NCI-H1092 (cell line): ENCODE results near the gene IL17REL.
"Not testable (repeated sequence)": the region's sequence is repeated elsewhere in the genome, so short reads cannot be mapped to it uniquely, and the experiment has no call there.

Experiments
- DNase-seq: peaks from one replicate; lab custom pipeline; 2025; lab: John Stamatoyannopoulos, UW

IL17REL gene

DNA sequence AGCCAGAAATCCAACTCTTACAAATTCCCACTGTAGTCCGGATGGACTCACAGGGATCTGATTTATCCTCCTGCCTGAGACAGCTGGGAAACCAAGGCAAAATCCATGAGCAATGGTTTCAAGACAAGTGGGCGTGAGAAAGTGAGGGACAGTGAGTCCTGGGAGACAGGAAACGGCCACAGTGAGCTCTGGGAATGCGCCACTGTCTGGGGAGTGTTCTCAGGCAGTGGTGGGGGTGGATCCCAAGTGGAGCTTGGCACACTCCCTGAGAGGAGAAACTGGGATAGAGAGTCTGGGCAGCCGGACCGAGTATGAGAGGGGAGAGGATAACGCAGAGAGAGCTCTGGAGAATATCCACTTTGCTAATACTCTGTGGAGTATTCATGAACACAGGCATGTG, 9.8 kb downstream of the IL17REL start:
- no peak for DNase-seq

DNA sequence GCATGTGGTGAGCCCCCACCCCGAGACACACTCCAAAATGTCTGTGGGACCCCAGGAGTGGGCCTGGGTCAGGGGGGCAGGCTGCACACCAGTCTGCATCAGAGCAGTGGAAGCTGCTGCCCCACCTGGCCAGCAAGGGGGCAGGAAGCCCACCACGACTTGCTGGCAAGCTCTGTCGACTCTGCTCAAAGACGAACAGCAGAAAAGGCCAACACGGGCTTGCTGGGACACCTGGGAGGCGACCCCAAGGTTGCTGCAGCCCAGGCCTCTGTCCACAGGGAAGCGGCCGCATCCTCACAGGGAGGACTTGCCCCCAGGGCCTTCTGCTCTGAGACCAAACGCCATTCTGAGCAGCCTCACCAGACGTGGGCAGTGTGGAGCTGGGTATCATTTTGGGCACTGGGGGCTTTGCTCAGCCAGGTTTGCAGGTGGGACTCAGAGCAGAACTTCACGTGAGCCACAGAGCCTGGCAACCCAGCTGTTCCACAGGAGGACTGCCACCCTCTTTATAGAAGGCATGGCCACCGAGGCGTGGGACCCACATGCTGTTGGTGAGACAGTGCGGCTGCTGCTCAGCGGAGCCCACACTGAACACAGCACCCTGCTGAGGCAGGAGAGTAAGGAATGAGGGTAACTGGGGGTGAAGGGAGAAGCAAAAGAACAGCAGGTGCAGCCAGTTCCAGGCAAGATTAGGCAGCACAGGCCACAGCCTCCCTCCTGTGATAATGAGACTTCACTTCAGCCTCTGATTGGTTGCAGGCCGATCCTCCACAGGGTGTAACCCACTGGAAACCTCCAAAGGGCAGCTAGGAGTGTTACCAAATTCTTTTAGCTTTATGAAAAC, 11.0 kb downstream of the IL17REL start:
- DNase-seq, result no peak

DNA sequence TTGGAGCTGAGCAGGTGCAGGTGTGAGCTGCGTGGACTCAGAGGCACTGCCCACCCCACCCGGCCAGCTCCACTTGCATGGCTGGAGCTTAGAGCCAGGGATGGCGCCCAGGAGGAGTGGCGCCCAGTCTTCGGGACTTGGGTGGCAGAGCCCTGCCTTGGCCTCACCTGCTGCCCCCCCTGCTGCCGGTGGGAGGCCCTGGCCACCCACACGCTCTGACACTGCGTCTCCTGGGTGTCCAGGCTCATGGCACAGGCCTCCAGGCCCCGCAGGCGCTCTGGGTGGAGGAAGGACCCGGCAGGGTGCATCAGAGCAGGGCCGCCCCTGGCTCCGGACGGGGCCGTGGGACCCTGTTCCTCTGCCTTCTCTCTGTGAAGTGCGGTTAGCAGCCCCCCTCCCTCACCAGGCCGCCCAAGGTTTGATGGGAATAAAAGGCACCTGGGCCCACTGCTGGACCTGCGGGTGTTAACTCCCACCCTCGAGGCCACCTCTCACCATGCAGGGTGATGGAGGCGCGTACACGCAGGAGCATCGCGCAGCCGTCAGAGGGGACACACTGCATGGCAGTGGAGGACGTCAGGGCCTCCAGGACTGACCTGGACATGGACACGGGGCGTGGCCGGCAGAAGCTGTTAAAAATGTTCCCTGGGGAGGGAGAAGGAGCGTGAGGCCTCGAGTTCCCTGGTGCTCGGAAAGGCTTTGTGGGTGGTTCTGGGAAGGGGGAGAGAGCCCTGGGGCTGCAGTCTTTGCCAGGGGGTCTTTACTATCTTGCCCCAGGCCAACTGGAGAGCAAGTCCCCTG, 11.8 kb downstream of the IL17REL start:
- no peak for DNase-seq

DNA sequence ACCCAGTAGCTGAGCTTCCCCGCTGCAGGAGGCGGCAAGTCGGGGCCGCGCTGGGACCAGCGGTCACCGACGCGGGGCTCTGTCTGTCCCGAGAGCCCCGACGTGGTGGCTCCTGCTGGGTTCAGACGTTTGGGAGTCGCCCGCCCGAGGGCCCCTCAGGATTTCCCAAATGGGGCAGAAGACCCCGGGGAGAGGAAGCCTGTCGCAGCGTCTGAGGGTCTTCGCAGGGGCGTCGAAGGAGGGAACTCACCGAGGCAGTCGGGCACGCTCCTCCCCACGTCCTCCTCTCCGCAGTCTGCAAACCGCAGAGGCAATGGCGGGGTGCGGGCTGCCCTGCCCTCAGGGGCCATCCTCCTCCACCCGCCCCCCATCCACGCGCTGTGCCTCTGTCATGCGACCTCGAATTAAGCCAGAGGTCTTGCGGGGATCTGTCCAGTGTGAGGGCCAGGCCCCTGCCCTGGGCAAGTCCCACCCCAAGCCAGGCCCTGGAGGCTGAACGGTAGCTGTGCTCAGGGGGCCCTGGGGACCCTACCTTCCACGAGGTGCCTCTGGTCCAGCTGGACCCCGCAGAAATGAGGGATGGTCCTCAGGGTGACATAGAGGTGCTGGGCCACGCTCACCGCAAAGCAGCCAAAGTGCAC, 12.5 kb downstream of the IL17REL start:
- DNase-seq, result no peak

DNA sequence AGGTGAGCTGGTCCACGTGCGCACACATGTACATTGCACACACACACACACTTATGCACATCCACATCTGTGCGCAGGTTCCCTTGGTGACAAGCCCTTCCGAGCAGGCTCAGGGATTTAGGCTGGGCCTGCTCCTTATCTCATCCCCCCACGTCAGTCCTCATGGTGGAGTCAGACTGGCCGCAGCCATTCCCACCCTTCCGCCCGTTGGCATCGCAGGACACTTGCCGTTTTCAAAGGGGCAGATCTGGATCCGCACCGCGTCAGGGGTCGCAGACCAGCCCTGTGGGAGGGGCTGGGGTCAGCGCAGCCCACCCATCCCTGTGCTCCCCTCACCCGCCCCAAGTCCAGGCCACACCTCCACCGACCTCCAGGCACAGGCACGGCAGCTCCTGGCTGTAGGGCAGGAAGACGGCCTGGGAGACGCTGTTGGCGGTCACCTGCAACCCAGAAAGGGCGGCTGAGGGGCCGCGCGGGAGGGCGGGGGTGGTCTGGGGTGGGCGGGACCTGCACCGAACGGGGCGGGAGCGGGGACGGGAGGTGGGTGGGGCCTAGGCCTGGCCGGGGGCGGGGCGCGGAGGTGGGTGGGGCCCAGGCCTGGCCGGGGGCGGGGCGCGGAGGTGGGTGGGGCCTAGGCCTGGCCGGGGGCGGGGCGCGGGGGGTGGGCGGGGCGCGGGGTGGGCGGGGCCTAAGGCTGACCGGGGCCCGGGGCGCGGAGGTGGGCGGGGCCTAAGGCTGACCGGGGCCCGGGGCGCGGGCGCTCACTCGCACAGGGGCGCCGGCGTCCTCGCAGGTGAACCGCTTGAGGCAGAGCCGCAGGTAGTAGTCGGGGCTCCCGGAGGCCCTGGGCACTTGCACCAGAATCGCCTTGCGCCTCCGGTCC, 13.3 kb downstream of the IL17REL start:
- DNase-seq, result no peak

DNA sequence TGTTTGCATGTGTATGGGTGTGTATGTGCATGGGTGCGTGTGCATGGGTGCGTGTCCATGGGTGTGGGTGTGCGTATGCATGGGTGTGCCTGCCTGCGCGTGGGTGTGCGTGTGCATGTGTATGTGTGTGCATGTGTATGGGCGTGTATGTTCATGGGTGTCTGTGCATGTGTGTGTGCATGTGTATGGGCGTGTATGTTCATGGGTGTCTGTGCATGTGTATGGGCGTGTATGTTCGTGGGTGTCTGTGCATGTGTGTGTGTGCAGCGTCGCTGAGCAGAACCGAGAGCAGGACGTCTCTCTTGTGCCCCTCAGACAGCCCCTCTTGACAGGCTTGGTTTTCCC, 13.9 kb downstream of the IL17REL start:
- no peak for DNase-seq

DNA sequence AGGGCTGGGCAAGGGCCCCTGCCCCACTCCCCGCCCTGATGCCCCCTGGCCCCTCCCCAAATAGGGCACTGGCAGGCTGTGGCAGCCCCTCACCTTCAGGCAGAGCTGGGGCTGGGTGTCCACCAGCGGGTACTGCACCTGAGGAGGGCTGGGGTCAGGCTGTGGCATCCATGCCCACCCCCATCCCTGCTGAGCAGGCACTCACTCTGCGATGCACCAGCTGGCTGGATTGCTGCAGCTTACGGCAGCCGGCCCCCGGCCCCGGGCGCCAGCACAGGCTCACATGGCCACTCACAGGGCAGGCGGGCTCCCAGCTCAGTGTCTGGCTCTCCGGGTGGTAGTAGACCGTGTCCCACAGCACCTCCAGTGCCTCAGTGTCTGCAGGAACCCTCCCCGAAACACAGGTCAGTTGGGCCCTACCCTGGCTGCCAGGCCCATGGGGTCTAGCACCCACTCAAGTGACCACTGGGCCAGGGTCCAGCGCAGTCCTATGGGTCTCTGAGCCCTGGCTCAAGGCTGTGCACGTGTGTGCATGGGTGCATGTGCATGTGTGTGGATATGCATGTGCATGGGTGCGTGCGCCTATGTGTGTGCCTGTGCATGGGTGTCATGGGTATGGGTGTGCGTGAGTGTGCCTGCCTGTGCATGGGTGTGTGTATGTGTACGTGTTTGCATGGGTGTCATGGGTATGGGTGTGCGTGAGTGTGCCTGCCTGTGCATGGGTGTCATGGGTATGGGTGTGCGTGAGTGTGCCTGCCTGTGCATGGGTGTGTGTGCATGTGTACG, 14.4 kb downstream of the IL17REL start:
- DNase-seq, result no peak

DNA sequence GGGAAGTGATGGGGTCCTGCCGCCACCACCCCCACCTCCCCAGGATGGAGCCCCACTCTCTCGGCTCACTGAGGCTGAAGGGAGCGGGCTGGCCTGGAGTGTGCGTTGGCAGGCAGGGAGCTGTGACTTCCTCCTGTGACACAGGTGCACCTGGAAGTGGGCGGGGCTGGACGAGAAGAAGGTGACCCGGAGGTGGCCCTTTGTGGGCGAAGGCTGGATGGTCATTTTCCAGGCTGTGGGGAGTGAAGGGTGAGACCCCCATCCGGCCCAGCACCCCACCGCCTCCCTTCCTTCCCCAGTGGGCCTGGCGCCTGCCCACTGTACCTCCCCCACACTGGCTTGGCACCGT, 15.3 kb downstream of the IL17REL start:
- DNase-seq, result no peak

DNA sequence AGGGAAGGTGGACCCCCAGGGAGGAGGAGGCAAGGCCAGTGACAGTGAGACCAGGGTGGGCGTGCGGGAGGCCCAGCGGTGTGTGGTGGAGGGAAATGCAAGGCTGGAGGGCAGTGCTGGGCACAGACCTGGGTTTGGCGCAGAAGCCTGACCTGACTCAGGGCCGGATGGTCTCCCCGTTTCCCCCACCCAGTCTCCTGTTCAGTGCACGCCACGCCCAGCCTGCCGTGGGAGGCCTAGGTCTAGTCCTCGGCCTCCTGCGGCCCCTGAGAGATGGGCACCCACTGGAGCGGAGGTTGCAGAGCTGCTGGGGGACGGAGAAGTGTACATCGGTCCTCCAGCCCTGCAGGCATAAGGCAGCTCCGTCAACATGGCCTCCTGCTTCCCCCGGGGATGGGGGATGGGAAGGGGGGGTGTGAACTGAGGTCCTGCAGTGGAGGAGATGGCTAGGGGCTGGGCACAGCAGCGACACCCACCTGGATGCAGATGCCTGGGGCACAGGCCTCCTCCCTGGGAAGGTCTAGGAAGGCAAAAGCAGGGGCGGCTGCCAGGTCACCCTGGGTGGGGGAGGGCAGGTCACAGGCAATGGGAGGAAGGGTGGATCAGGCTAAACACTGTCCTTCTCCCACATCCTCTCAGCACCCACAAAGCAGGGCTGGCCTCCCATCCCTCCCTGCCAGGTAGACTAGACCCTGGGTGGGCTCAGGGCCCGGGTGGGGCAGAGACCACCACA, 15.9 kb downstream of the IL17REL start:
- DNase-seq, result no peak

DNA sequence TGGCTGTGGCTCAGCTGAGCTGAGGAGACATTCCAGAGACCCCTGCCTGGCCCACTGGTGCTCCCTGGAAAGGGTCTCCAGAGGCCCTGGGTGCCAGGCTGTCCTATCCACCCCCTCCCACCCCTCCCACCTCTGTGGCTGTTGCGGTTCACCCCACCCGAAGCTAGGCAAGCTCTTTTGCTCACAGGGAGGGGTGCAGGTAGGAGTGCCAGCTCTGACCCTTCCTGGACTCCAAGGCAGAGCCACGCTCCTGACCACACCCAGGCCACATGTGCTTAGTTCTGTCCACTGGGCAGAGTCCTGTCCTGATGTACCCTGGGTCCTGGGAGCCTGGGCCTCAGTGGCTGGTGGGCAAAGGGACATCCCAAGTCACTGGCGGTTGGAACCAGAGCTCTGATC, 16.4 kb downstream of the IL17REL start:
- DNase-seq, result no peak

DNA sequence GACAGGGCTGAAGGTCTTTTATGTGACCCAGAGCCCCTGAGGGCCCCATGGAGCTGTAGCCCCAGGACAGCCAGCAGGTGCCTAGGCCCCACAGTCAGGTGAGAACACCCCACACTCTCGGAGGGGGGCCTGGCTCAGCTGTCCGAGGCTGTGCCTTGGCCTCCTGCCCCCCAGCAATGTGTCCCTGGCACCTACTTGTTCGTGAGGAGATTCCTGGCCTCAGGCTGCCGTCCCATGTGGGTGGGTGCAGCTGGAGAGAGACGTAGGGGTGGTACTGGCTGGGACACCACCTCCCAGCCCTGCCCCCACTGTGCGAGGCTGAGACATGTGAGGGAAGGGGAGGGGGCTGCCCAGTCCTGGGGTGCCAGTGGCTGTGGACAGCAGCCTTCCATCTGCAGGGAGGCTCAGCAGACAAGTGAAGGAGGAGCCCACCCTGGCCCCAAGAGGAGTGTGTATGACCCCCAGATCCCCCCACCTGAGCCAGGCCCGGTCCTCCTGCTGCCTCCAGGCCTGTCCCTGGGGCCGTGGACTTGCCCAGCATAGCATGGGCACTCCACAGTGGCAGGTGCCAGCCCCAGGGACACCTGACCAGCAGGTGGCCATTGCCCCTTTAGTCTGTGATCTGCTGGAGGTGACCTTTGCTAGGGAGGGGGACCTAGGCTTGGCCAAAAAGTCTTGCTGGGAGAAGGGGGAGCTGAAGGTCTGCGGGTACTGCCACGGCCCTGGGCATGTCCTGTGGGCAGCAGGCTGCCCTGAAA, 17.0 kb downstream of the IL17REL start:
- no peak for DNase-seq

DNA sequence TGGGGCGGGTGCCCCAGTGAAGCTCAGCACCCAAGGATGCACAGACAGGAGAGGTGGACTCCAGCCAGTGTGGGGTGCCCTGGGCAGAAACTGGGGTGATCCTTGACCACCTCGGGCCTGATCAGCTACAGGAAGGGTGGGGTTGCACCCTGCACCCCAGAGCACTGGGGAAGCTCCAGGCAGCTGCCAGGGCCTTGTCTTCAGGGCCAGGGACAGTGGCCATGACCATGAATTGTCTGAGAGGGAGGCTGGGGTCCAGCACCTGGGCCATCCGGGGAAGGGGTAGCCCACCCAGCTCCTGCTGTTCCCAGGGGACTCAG, 17.6 kb downstream of the IL17REL start:
- no peak for DNase-seq

DNA sequence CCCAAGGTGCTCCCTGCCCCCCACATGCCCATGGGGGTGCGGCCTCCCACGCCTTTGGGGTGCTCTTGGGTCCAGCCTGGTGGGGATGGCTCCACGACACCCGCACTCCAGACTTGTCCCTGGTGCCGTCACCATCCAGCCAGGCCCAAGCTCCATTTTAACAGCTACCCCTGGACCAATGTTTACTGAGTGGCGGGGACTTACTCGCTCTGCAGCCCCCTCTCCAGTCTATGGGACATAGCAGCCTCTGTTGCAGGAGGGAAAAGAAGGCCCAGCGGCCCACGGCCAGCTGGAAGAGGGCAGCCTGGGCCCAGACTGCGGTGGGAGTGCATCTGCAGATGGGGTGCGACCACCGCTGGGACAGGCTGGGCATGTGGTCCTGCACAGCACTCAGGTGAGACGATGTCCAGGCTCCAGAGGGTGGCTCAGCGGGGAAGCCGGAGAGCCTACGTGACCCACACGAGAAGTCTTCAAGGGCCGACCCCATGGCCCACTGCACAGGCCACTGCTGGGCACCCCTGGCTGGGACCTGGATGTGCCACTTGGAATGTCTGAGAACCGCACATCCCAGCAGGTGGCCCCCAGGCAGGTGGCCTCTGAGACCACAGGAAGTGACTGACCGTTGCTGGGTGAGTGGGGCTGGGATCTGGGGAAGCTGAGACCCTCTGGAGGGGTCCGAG, 18.1 kb downstream of the IL17REL start:
- no peak for DNase-seq

DNA sequence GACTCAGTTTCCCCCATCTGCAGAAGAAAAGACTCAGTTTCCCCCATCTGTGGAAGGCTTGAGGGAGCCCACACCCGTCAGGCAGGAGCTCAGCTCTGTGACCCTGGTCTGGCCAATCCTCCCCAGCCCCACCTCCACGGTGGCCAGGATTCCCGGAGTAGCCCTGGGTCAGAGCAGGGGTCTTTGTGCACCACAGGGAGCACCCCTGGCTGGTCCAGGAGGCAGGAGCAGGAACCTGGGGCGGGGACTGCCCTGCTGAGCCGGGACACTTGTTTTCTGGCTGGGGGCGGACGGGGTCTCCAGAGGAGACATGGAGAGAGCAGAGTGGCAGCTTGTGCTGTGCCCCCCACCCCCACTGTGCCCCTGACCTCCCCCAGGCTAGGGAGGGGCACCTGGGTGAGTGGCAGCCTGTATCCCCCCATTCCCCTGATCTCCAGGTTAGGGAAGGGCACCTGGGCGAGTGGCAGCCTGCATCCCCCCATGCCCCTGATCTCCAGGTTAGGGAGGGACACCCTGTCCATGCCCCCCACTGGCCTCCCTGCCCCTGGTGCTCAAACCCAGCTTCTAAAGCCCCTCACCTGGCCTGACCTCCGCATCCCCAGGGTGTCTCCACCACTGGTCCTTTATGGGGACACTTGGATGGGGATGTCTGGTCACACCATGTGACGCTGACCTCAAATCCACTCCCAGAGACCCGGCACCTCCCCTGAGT, 18.8 kb downstream of the IL17REL start:
- DNase-seq, result no peak

DNA sequence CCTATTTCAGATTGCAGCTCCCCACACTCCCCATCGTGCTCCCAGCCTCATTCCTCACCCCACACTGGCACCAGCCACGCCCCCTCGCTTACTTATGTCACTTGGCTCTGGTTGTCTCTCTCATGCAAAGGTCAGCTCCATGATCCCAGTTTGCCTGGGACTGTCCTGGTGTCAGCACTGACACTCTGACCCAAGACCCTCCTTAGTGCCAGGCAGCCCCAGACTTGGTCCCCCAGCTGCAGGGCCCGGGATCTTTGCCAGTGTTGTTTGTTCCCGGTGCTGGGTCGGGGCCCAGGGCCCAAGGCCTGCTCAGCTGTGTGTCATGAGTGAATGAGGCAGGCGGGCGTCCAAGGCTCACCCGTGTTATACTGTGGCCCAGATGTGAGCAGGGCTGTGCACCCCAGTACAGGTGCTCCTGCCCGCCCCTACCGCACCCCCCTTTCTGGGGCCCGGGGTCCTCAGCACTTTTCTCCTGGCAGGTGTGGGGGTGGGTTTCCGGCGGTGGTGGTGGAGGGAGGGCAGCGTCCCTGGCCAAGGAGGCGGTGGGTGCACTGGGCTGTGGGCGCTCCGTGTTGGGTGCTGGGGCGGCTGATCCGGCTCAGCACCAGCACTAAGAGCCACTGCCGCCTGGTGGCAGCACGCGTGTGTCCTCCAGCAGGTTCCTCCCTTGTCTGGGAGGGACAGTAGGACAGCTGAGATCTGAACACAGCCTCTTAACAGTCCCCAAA, 19.5 kb downstream of the IL17REL start:
- peak; percentile 5 for DNase-seq

DNA sequence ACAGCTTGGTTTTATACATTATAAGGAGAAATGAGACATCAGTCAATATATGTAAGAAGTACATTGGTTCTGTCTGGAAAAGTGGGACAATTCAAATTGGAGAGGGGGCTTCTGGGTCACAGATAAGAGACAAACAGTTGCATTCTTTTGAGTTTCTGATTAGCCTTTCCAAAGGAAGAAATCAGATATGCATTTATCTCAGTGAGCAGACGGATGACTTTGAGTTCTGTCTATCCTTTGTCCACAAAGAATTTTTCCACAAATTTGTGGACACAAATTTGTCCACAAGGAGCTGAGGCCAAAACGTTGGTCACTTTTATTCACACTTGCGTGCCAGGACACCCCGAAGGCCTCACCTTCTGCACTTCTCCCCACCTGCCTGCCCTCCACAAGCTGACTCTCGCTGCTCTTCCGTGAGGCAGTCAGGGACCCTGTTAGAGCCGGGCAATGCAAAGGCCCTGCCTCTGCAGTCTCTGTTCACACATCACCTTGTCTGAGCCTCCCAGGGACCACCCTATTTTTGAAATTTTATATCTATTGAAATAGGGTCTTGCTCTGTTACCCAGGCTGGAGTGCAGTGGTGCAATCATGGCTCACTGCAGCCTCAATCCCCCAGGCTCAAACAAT, 20.5 kb downstream of the IL17REL start:
- DNase-seq, result no peak

DNA sequence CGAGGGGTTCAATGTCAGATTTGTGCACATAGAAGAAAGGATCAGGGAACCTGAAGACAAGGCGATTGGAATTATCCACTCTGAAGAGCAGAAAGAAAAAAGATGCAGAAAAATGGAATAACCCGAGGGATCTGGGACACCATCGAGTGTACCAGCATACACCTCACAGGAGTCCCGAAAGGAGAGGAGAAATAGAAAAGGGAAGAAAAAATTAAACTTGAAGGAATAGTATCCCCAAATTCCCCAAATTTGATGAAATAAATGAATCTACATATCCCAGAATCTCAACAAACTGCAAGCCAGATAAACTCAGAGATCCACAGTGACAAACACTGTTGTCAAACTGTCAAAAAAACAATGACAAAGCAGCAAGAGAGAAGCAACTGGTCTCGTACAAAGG, 21.4 kb downstream of the IL17REL start:
- no peak for DNase-seq

DNA sequence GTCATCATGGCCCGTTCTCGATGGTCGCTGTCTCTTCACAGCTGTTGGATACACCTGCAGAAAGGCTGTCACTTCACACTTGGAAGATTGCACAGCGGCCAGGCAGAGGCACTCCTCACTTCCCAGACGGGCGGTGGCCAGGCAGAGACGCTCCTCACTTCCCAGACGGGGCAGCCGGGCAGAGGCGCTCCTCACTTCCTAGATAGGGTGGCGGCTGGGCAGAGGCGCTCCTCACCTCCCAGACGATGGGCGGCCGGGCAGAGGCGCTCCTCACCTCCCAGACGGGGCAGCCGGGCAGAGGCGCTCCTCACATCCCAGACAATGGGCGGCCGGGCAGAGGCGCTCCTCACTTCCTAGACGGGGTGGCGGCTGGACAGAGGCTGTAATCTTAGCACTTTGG, 22.7 kb downstream of the IL17REL start:
- not testable (repeated sequence) for DNase-seq
